ENCODE results near the gene SLC9A8.

DNA sequence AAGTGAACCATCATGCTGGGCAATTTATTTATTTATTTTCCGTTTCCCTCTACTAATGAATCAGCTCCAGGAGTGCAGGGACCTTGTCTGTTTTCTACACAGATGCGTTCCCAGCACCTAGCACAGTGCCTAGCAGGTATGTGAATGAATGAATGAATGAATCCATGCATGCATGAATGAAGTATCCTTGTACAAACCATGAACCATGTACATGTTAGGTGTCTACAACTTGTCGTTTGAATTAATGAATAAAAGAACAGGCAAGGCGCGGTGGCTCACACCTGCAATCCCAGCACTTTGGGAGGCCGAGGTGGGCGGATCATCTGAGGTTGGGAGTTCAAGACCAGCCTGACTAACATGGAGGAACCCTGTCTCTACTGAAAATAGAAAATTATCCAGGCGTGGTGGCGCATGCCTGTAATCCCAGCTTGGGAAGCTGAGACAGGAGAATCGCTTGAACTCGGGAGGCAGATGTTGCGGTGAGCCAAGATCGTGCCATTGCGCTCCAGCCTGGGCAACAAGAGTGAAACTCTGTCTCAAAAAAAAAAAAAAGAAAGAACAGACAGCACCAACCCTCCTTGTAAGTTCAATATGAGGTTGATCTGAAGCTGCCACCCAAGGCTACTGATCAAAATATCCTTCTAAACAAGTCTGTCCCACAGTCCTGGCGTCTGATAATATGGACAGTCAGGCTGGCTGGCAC is 27.3 kb upstream of the SLC9A8 start:
- TF ChIP-seq NFIC (IDR thresholded peaks at IDR 0.05): no peak
- no peak for TF ChIP-seq CEBPB (IDR thresholded peaks at IDR 0.05)
- no peak for TF ChIP-seq YY1 (IDR thresholded peaks at IDR 0.05; ENCODE audit: low read depth)
- no peak for TF ChIP-seq TCF12 (IDR thresholded peaks at IDR 0.05; ENCODE audit: low read depth)

Measured in Ishikawa (cell line).